HEK293 (cell line): ENCODE measurements around the gene NRP2.

Experiments used
- AEBP2 ChIP-seq: fragments of 450-650 bp; formaldehyde crosslinking; IDR thresholded peaks from 2 replicates; pipeline ENCODE4 v1.5.1; 2016; ENCODE audit warnings: missing biosample characterization, missing genetic modification characterization, borderline replicate concordance
- CTCF ChIP-seq: fragments of 450-650 bp; formaldehyde crosslinking; IDR thresholded peaks from 2 replicates; pipeline ENCODE4 v1.5.1; 2016; ENCODE audit warnings: missing biosample characterization, missing genetic modification characterization
- GFI1B ChIP-seq: fragments of 450-650 bp; formaldehyde crosslinking; IDR thresholded peaks from 2 replicates; pipeline ENCODE4 v1.5.1; 2016; ENCODE audit warnings: missing biosample characterization, missing genetic modification characterization
- KLF7 ChIP-seq: fragments of 450-650 bp; formaldehyde crosslinking; IDR thresholded peaks from 2 replicates; pipeline ENCODE4 v1.5.1; 2016; ENCODE audit warnings: missing biosample characterization, missing genetic modification characterization, borderline replicate concordance
- OVOL3 ChIP-seq: fragments of 450-650 bp; formaldehyde crosslinking; IDR thresholded peaks from 2 replicates; pipeline ENCODE4 v1.5.1; 2016; ENCODE audit warnings: missing biosample characterization, missing genetic modification characterization
- PATZ1 ChIP-seq: fragments of 450-650 bp; formaldehyde crosslinking; IDR thresholded peaks from 2 replicates; pipeline ENCODE4 v1.5.1; 2016; ENCODE audit warnings: missing biosample characterization, missing genetic modification characterization
- PRDM4 ChIP-seq: fragments of 450-650 bp; formaldehyde crosslinking; IDR thresholded peaks from 2 replicates; pipeline ENCODE4 v1.5.1; 2017; ENCODE audit warnings: missing biosample characterization, missing genetic modification characterization
- RBAK ChIP-seq: fragments of 450-650 bp; formaldehyde crosslinking; IDR thresholded peaks from 2 replicates; pipeline ENCODE4 v1.5.1; 2016; ENCODE audit warnings: missing biosample characterization, missing genetic modification characterization
- TCF7L2 ChIP-seq: IDR thresholded peaks from 2 replicates; pipeline ENCODE4 v1.6.1; 2011; ENCODE audit warnings: low read depth, mild to moderate bottlenecking, inconsistent platforms, low read length, moderate library complexity, borderline replicate concordance
- WT1 ChIP-seq: fragments of 450-650 bp; formaldehyde crosslinking; IDR thresholded peaks from 2 replicates; pipeline ENCODE4 v1.5.1; 2016; ENCODE audit warnings: missing biosample characterization, missing genetic modification characterization
- YY1 ChIP-seq: fragments of 450-650 bp; formaldehyde crosslinking; IDR thresholded peaks from 2 replicates; pipeline ENCODE4 v1.5.1; 2018; ENCODE audit warnings: missing biosample characterization, missing genetic modification characterization
- ZBTB20 ChIP-seq: fragments of 450-650 bp; formaldehyde crosslinking; IDR thresholded peaks from 2 replicates; pipeline ENCODE4 v1.5.1; 2016; ENCODE audit warnings: missing biosample characterization, missing genetic modification characterization
- ZBTB26 ChIP-seq: fragments of 450-650 bp; formaldehyde crosslinking; optimal IDR thresholded peaks from 2 replicates; pipeline ENCODE3; 2016; ENCODE audit warnings: missing biosample characterization, mild to moderate bottlenecking, missing genetic modification characterization
- ZFP3 ChIP-seq: fragments of 450-650 bp; formaldehyde crosslinking; IDR thresholded peaks from 2 replicates; pipeline ENCODE4 v1.5.1; 2016; ENCODE audit warnings: low read depth, missing biosample characterization, missing genetic modification characterization
- ZNF138 ChIP-seq: fragments of 450-650 bp; formaldehyde crosslinking; IDR thresholded peaks from 2 replicates; pipeline ENCODE4 v1.5.1; 2016; ENCODE audit warnings: missing biosample characterization, missing genetic modification characterization, borderline replicate concordance
- ZNF146 ChIP-seq: fragments of 450-650 bp; formaldehyde crosslinking; IDR thresholded peaks from 2 replicates; pipeline ENCODE4 v1.5.1; 2016; ENCODE audit warnings: missing biosample characterization, missing genetic modification characterization
- ZNF19 ChIP-seq: fragments of 450-650 bp; formaldehyde crosslinking; IDR thresholded peaks from 2 replicates; pipeline ENCODE4; 2016; ENCODE audit warnings: missing biosample characterization, missing genetic modification characterization, low read depth
- ZNF26 ChIP-seq: fragments of 450-650 bp; formaldehyde crosslinking; IDR thresholded peaks from 2 replicates; pipeline ENCODE4 v1.5.1; 2016; ENCODE audit warnings: missing biosample characterization, missing genetic modification characterization
- ZNF266 ChIP-seq: fragments of 450-650 bp; formaldehyde crosslinking; IDR thresholded peaks from 2 replicates; pipeline ENCODE4 v1.5.1; 2016; ENCODE audit warnings: missing biosample characterization, missing genetic modification characterization, low read depth
- ZNF274 ChIP-seq, 2 experiments: fragments of 200-500 bp in 1 of 2; fragments of 450-650 bp in 1 of 2; sonication (Bioruptor generic) in 1 of 2; formaldehyde crosslinking in 1 of 2; IDR thresholded peaks; 2 replicates each; pipeline versions ENCODE4 v1.5.1 to v1.6.1; 2014 to 2016; ENCODE audit warnings: borderline replicate concordance in 1 of 2, inconsistent platforms in 1 of 2, low read length in 1 of 2, missing biosample characterization in 1 of 2, missing genetic modification characterization in 1 of 2
- ZNF302 ChIP-seq: fragments of 450-650 bp; formaldehyde crosslinking; IDR thresholded peaks from 2 replicates; pipeline ENCODE4 v1.5.1; 2016; ENCODE audit warnings: missing biosample characterization, missing genetic modification characterization, low read depth
- ZNF311 ChIP-seq: fragments of 450-650 bp; formaldehyde crosslinking; IDR thresholded peaks from 2 replicates; pipeline ENCODE4 v1.5.1; 2017; ENCODE audit warnings: missing biosample characterization, missing genetic modification characterization, borderline replicate concordance
- ZNF501 ChIP-seq: fragments of 450-650 bp; formaldehyde crosslinking; IDR thresholded peaks from 2 replicates; pipeline ENCODE4 v1.5.1; 2016; ENCODE audit warnings: missing biosample characterization, missing genetic modification characterization
- ZNF621 ChIP-seq: fragments of 450-650 bp; formaldehyde crosslinking; IDR thresholded peaks from 2 replicates; pipeline ENCODE4 v1.5.1; 2017; ENCODE audit warnings: missing biosample characterization, missing genetic modification characterization
- ZNF624 ChIP-seq: fragments of 450-650 bp; formaldehyde crosslinking; IDR thresholded peaks from 2 replicates; pipeline ENCODE4 v1.5.1; 2017; ENCODE audit warnings: missing biosample characterization, missing genetic modification characterization
- ZNF704 ChIP-seq: fragments of 450-650 bp; formaldehyde crosslinking; IDR thresholded peaks from 2 replicates; pipeline ENCODE4 v1.5.1; 2016; ENCODE audit warnings: missing biosample characterization, missing genetic modification characterization
- ZNF776 ChIP-seq: fragments of 450-650 bp; formaldehyde crosslinking; IDR thresholded peaks from 2 replicates; pipeline ENCODE4 v1.5.0; 2017; ENCODE audit warnings: missing biosample characterization, missing genetic modification characterization, borderline replicate concordance
- ZNF785 ChIP-seq: fragments of 450-650 bp; formaldehyde crosslinking; IDR thresholded peaks from 2 replicates; pipeline ENCODE4 v1.5.1; 2016; ENCODE audit warnings: missing biosample characterization, missing genetic modification characterization
- ZXDB ChIP-seq: fragments of 450-650 bp; formaldehyde crosslinking; IDR thresholded peaks from 2 replicates; pipeline ENCODE4 v1.5.1; 2016; ENCODE audit warnings: missing biosample characterization, missing genetic modification characterization

Gene NRP2

GRCh38 chr2:205680903-205681302, 1.4 kb upstream of the NRP2 start (continued):
- TF ChIP-seq ZNF274 (IDR thresholded peaks at IDR 0.05; ENCODE audit: low read length) (no peak), ZNF274 (tag by site-specific recombination; IDR thresholded peaks at IDR 0.05; ENCODE audit: borderline replicate concordance) (no peak), ZNF138 (tag by site-specific recombination) (no peak), PRDM4 (tag by site-specific recombination) (peak; percentile 56; the same call in 1 of the 2 replicates), AEBP2 (tag by site-specific recombination) (no peak), ZNF785 (tag by site-specific recombination) (no peak), ZNF621 (tag by site-specific recombination) (no peak), ZNF311 (tag by site-specific recombination) (no peak), TCF7L2 (peak; percentile 61; the same call in 1 of the 2 replicates), ZNF704 (no peak), ZNF146 (tag by site-specific recombination) (no peak), ZNF19 (tag by site-specific recombination) (no peak), ZNF776 (tag by site-specific recombination) (no peak), KLF7 (tag by site-specific recombination) (no peak), ZBTB20 (no peak), ZNF266 (no peak), YY1 (no peak), ZNF624 (tag by site-specific recombination) (no peak), GFI1B (tag by site-specific recombination) (peak; percentile 95), ZNF26 (tag by site-specific recombination) (no peak), ZNF501 (no peak), WT1 (peak; percentile 69), ZFP3 (tag by site-specific recombination) (no peak), ZNF302 (tag by site-specific recombination) (no peak), RBAK (tag by site-specific recombination) (no peak), ZBTB26 (tag by site-specific recombination) (no peak), CTCF (tag by site-specific recombination) (no peak), ZXDB (tag by site-specific recombination) (no peak; the same call in 1 of the 2 replicates), OVOL3 (0 out of 2 replicates have a peak, but pooled peaks have one; percentile 32), PATZ1 (tag by site-specific recombination) (no peak)
